ENCODE measurements around the gene PTX3.

- no peak for TF ChIP-seq CTCF (conservative IDR thresholded peaks at IDR 0.05; ENCODE audit: low read length)
- no peak for TF ChIP-seq EZH2phosphoT487 (IDR thresholded peaks at IDR 0.05; ENCODE audit: borderline replicate concordance, low read depth, low read length)
Measured at GRCh38 chr3:157414861-157415260, 21.8 kb upstream of the PTX3 start.
